Karpas-422 (cell line): ENCODE results near the gene ZMYND19. TPM values are rescaled to one million over a fixed set of nuclear protein-coding genes. Genes with fewer than 3 reads are reported as not detected.
A peak's percentile ranks its signal among the peaks of the same experiment; 100 is the strongest.
"Not testable (repeated sequence)": the region's sequence is repeated elsewhere in the genome, so short reads cannot be mapped to it uniquely, and the experiment has no call there.

Experiments used
- DNase-seq: peaks from one replicate; pipeline ENCODE4 v3.0.0-alpha.2; 2015
- H2AFZ ChIP-seq: fragments of 200-600 bp; sonication (generic); 2 replicates; pipeline ENCODE4 v1.6.1; 2014; ENCODE audit warnings: antibody characterized with exemption, low read length, mixed read lengths
- H3K27ac ChIP-seq: fragments of 200-600 bp; sonication (generic); 2 replicates; pipeline ENCODE4 v1.5.1; 2014; ENCODE audit warnings: mild to moderate bottlenecking, low read length, moderate library complexity
- H3K27me3 ChIP-seq: fragments of 200-600 bp; sonication (generic); 2 replicates; pipeline ENCODE4 v1.6.1; 2014; ENCODE audit warnings: low read length, mixed read lengths
- H3K36me3 ChIP-seq: fragments of 200-600 bp; sonication (generic); 2 replicates; pipeline ENCODE4 v1.6.1; 2014; ENCODE audit warnings: low read length, mixed read lengths; ENCODE audit not compliant: insufficient read depth
- H3K4me1 ChIP-seq: fragments of 200-600 bp; sonication (generic); 2 replicates; pipeline ENCODE4 v1.6.1; 2014; ENCODE audit warnings: mild to moderate bottlenecking, low read length, mixed read lengths
- H3K4me2 ChIP-seq: fragments of 200-600 bp; sonication (generic); 2 replicates; pipeline ENCODE4 v1.6.1; 2014; ENCODE audit warnings: low read length, low read depth, mild to moderate bottlenecking; ENCODE audit not compliant: poor library complexity, severe bottlenecking
- H3K4me3 ChIP-seq: fragments of 200-600 bp; sonication (generic); 2 replicates; pipeline ENCODE4 v1.5.1; 2014; ENCODE audit warnings: mild to moderate bottlenecking, antibody characterized with exemption, low read length, mixed read lengths
- H3K79me2 ChIP-seq: fragments of 200-600 bp; sonication (generic); 2 replicates; pipeline ENCODE4 v1.6.1; 2014; ENCODE audit warnings: mild to moderate bottlenecking, low read length, mixed read lengths
- H3K9ac ChIP-seq: fragments of 200-600 bp; sonication (generic); 2 replicates; pipeline ENCODE4 v1.6.0; 2014; ENCODE audit warnings: low read length
- H3K9me2 ChIP-seq: fragments of 200-600 bp; sonication (generic), shearing (Covaris generic); replicated peaks from 2 replicates; pipeline ENCODE4 v1.6.0; 2014; ENCODE audit warnings: mild to moderate bottlenecking, low read length, moderate library complexity; ENCODE audit not compliant: insufficient read depth
- H3K9me3 ChIP-seq: fragments of 300-700, 200-600 bp; sonication (generic); 2 replicates; pipeline ENCODE4 v1.6.1; 2014; ENCODE audit warnings: low read length, mixed read lengths
- H4K20me1 ChIP-seq: fragments of 200-600 bp; sonication (generic); 2 replicates; pipeline ENCODE4 v1.6.1; 2014; ENCODE audit warnings: mild to moderate bottlenecking, antibody characterized with exemption, low read length, low read depth; ENCODE audit not compliant: insufficient read depth
- total RNA-seq: library from RNA; depleted of rRNA; stranded (reverse); fragments of >200 nt; shearing (Covaris generic); gene quantifications from 2 replicates; pipeline ENCODE4 v1.2.3, GENCODE V29; 2014; ENCODE audit warnings: low replicate concordance

Gene ZMYND19
- total RNA-seq, 1 experiment from 2014 or later: 18.8 TPM

DNA sequence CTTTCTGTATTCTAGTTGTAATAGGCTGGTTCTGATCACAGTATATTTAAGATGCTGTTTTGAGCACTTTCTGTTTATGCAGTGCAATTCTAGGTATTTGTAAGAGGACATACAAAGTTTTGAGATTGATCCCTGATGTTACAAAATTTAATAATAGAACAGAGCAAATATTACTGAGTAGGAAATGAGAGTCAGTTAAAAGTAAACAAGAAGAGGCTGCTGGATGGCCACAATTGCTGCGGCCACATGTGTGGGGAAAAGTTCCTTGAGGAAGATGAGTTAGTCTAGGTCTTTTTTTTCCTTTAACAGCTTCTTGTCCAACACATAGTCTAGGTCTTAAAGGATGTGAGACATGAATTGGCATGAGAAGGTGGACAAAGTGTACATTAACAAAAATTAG, 39.8 kb upstream of the ZMYND19 start:
- H3K36me3 ChIP-seq: no peaks in the 10 kb centered on the region
- no peak overlapping the region for H3K9ac ChIP-seq
- H3K4me3 ChIP-seq: no peak overlapping the region
- no peaks in the 10 kb centered on the region for H3K9me3 ChIP-seq
- no peak for DNase-seq
- no peak overlapping the region for H2AFZ ChIP-seq
- peaks cover 98% of the 10 kb centered on the region for H3K79me2 ChIP-seq
- H3K4me1 ChIP-seq: no peaks in the 10 kb centered on the region
- H3K4me2 ChIP-seq: no peak overlapping the region
- H3K27ac ChIP-seq: no peak overlapping the region
- 0 out of 2 replicates have a peak, but pooled peaks cover 8% of the 10 kb centered on the region for H4K20me1 ChIP-seq
- no peaks in the 10 kb centered on the region for H3K27me3 ChIP-seq
- H3K9me2 ChIP-seq: no peaks in the 10 kb centered on the region

DNA sequence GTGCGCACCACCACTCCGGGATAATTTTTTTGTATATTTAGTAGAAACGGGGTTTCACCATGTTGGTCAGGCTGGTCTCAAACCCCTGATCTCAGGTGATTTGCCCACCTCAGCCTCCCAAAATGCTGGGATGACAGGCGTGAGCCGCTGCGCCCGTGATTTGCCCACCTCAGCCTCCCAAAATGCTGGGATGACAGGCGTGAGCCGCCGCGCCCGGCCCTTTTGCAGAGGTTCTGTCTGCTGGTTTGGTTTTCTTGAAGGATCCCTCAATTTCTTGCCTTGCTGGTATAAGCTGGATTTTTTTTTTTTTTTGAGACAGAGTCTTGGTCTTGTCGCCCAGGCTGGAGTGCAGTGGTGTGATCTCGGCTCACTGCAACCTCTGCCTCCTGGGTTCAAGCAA, 37.1 kb upstream of the ZMYND19 start:
- H3K27me3 ChIP-seq, H3K27ac ChIP-seq, H3K4me3 ChIP-seq, H3K9me3 ChIP-seq, H3K9me2 ChIP-seq, H3K4me1 ChIP-seq, H2AFZ ChIP-seq, H3K9ac ChIP-seq, H3K4me2 ChIP-seq, H3K36me3 ChIP-seq, DNase-seq, H4K20me1 ChIP-seq: not testable (repeated sequence)
- H3K79me2 ChIP-seq: peaks cover 98% of the 10 kb centered on the region

DNA sequence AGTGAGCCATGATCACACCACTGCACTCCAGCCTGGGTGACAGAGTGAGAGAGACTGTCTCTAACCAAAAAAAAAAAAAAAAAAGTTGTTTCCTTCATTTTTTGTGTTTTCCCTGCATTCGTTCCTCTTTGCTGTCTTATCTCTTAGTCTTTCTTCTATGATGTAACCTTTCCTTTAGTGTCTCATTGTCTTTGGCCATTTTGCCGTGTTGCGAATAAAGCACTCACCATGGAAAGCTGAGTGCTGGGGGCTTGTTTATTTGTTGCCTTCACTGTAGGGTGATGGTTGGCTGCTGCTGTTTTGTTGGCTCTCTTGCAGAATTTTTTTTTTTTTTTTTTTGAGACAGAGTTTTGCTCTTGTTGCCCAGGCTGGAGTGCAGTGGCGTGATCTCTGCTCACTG, 36.2 kb upstream of the ZMYND19 start:
- Histone ChIP-seq H3K4me1 (no peaks in the 10 kb centered on the region), H3K4me2 (no peak overlapping the region), H3K4me3 (no peak overlapping the region), H3K79me2 (peaks cover 97% of the 10 kb centered on the region), H3K27ac (no peak overlapping the region), H3K9me2 (no peaks in the 10 kb centered on the region), H2AFZ (no peak overlapping the region), H3K9ac (no peak overlapping the region), H4K20me1 (no peaks in the 10 kb centered on the region), H3K9me3 (no peaks in the 10 kb centered on the region), H3K36me3 (peaks cover 2% of the 10 kb centered on the region; the same call in 1 of the 2 replicates), H3K27me3 (no peaks in the 10 kb centered on the region)
- no peak for DNase-seq

DNA sequence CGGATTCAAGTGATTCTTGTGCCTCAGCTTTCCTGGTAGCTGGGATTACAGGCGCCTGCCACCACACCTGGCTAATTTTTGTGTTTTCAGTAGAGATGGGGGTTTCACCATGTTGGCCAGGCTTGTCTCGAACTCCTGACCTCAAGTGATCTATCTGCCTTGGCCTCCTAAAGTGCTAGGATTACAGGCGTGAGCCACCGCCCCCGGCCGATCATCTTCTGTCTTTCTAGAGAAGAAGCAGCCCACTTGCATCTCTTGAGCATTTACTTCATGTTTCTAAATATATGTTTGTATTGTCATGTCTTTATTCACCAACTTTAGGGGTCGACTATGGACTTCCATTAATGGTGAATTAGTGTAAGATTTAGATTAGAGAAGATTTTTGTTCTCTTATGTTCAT, 31.9 kb upstream of the ZMYND19 start:
- H3K79me2 ChIP-seq: peaks cover 90% of the 10 kb centered on the region
- peaks cover 23% of the 10 kb centered on the region for H3K4me1 ChIP-seq
- not testable (repeated sequence) for H3K9me2 ChIP-seq, H3K27me3 ChIP-seq, H3K36me3 ChIP-seq, H2AFZ ChIP-seq, H3K27ac ChIP-seq, H3K9me3 ChIP-seq, H3K4me3 ChIP-seq, DNase-seq, H3K4me2 ChIP-seq, H3K9ac ChIP-seq
- H4K20me1 ChIP-seq: peaks cover 12% of the 10 kb centered on the region; the same call in 1 of the 2 replicates

DNA sequence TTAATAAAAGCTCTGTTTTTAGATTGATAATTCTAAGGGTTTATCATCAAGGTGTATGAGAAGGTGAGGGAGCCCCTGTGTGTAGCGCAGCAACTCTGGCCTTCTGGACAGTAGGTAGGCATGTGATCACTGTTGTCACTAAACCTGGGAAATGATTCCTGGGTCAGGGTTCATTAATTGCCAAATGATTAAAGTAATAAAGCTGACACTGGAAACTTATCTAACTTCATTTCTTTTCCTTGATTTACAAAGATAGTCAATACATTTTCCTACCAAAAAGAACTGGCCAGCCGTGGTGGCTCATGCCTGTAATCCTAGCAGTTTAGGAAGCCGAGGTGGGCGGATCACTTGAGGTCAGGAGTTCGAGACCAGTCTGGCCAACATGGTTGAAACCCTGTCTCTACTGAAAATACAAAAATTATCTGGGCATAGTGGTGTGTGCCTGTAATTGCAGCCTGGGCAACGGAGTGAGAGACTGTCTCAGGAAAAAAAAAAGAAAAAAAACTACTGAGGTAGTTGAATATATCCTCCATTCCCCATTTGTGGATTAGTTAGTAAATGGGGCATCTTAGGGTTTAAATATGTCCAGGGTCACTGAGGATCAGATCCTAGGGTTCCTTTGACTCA, 30.9 kb upstream of the ZMYND19 start:
- Histone ChIP-seq H3K27me3 (no peaks in the 10 kb centered on the region), H3K79me2 (peaks cover 88% of the 10 kb centered on the region), H3K36me3 (peaks cover 6% of the 10 kb centered on the region; the same call in 1 of the 2 replicates), H3K4me3 (no peak overlapping the region; the same call in 1 of the 2 replicates), H3K27ac (no peak overlapping the region), H3K9ac (no peak overlapping the region; the same call in 1 of the 2 replicates), H3K9me2 (no peaks in the 10 kb centered on the region), H3K9me3 (no peaks in the 10 kb centered on the region), H4K20me1 (peaks cover 12% of the 10 kb centered on the region; the same call in 1 of the 2 replicates), H3K4me2 (peak overlapping the region; percentile 99), H2AFZ (no peak overlapping the region), H3K4me1 (peaks cover 31% of the 10 kb centered on the region)
- DNase-seq: peak; percentile 58

DNA sequence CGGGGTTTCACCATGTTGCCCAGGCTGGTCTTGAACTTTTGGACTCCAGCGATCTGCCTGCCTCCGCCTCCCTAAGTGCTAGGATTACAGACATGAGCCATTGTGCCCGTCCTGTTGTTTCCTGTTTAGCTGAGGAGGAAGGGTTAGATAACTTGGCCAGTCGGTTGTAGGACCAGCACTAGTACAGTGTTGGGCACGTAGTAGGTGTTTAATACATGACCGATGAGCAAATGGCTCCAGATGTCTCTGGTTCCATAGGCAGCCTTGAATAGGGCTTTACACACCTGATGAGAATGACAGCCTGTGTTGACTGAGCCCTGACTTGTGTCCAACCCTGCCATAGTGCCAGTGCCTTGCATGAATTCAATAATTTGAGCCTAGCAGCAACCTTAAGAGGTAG, 30.3 kb upstream of the ZMYND19 start:
- no peak overlapping the region; the same call in 1 of the 2 replicates for H3K4me3 ChIP-seq

DNA sequence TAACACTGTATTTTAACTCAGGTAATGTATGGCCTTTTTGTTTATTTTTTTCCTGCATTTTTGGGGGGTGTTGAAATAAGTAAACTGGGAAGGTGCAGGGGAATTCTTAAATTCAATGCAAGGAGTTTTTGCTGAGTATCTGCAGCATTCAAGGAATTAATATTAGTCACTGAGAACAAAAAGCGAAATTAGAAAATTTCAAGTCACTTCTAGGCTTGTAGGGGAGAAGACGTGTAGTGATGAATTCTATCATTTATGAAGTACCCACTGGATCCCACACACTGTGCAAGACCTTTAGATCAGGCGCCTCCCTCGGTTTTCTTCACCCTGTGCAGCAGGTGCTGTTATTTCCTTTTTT, 29.7 kb upstream of the ZMYND19 start:
- H3K9me3 ChIP-seq: no peaks in the 10 kb centered on the region
- H3K79me2 ChIP-seq: peaks cover 82% of the 10 kb centered on the region
- peak overlapping the region; percentile 99 for H3K4me2 ChIP-seq
- H3K27me3 ChIP-seq: no peaks in the 10 kb centered on the region
- no peak overlapping the region for H2AFZ ChIP-seq
- peaks cover 31% of the 10 kb centered on the region for H3K4me1 ChIP-seq
- peaks cover 6% of the 10 kb centered on the region; the same call in 1 of the 2 replicates for H3K36me3 ChIP-seq
- peaks cover 12% of the 10 kb centered on the region; the same call in 1 of the 2 replicates for H4K20me1 ChIP-seq
- peak overlapping the region; percentile 62 for H3K27ac ChIP-seq
- H3K4me3 ChIP-seq: peak overlapping the region; percentile 98
- no peak for DNase-seq
- H3K9ac ChIP-seq: peak overlapping the region; percentile 90
- H3K9me2 ChIP-seq: no peaks in the 10 kb centered on the region

More for the DNA sequence above, 30.3 kb upstream of the ZMYND19 start:
- no peaks in the 10 kb centered on the region for H3K9me2 ChIP-seq
- peaks cover 12% of the 10 kb centered on the region; the same call in 1 of the 2 replicates for H4K20me1 ChIP-seq
- H3K9ac ChIP-seq: peak overlapping the region; percentile 90; the same call in 1 of the 2 replicates
- peak overlapping the region; percentile 99 for H3K4me2 ChIP-seq
- no peaks in the 10 kb centered on the region for H3K9me3 ChIP-seq
- H3K36me3 ChIP-seq: peaks cover 6% of the 10 kb centered on the region; the same call in 1 of the 2 replicates
- no peak overlapping the region for H3K27ac ChIP-seq
- H3K79me2 ChIP-seq: peaks cover 86% of the 10 kb centered on the region
- H3K4me1 ChIP-seq: peaks cover 31% of the 10 kb centered on the region
- no peak for DNase-seq
- no peak overlapping the region for H2AFZ ChIP-seq
- H3K27me3 ChIP-seq: no peaks in the 10 kb centered on the region

DNA sequence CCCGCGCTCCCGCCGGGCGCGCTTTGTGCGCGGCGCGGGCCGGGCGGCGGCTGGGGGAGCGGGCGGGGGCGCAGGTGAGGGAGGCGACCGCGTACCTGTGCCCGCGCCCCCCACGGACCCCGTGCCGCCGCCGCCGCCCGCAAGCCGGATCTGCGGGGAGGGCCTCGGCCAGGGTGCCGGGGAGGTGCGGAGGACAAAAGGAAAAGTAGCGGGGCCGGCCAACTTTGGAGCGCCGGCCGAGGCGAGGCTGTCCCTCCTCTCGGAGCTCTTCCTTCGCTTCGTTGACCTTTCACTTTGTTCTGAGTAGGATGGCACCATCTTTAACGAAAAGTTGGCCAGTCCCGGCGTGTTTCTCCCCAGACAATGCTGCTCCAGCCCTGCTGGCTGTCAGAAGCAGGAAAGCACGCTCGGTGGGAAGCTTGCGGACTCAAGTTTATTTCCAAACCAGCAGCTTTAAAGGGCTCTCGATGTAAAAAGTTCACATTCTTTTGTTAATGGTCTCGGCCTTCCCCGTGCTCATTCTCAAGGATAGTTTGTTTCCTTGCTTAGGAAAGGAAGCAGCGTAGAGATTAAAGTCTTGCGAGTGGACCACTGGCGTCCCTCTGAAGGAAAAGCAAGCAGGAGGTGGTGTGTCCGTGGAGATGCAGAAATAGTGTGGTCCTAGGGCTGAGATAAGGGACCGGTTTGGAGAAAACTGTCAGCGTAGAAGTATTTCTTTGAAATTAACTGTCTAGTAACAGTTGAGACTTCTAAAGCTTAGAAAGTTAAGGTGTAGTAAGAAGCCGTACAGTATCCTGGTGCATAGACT, 29.1 kb upstream of the ZMYND19 start:
- Histone ChIP-seq H3K9me3 (no peaks in the 10 kb centered on the region), H3K9ac (peak overlapping the region; percentile 90), H3K4me1 (peaks cover 31% of the 10 kb centered on the region), H2AFZ (peak overlapping the region; percentile 29; the same call in 1 of the 2 replicates), H3K79me2 (peaks cover 76% of the 10 kb centered on the region), H3K36me3 (peaks cover 6% of the 10 kb centered on the region; the same call in 1 of the 2 replicates), H4K20me1 (peaks cover 12% of the 10 kb centered on the region; the same call in 1 of the 2 replicates), H3K4me3 (peak overlapping the region; percentile 98), H3K27me3 (no peaks in the 10 kb centered on the region), H3K27ac (peak overlapping the region; percentile 62), H3K4me2 (peak overlapping the region; percentile 99), H3K9me2 (no peaks in the 10 kb centered on the region)
- peak; percentile 73 for DNase-seq
